Neural crest cell (in vitro differentiated cells): ENCODE data around the gene OSER1. TPM values are rescaled to one million over a fixed set of nuclear protein-coding genes. Genes with fewer than 3 reads are reported as not detected.

Source experiments
- DNase-seq: peaks from one replicate; pipeline ENCODE4 v3.0.0; 2021; ENCODE audit warnings: low read depth, mixed read lengths, low spot score
- H3K27ac Mint-ChIP-seq: one replicate; pipeline ENCODE4 v1.8.0; 2021; ENCODE audit warnings: mild to moderate bottlenecking, mixed read lengths; ENCODE audit not compliant: unreplicated experiment
- H3K27me3 Mint-ChIP-seq: 2 replicates; pipeline ENCODE4 v1.8.0; 2021; ENCODE audit warnings: low read depth, mild to moderate bottlenecking, mixed read lengths
- H3K36me3 Mint-ChIP-seq: 2 replicates; pipeline ENCODE4 v1.8.0; 2021; ENCODE audit warnings: low read depth, mild to moderate bottlenecking, mixed read lengths
- H3K4me1 Mint-ChIP-seq: 2 replicates; pipeline ENCODE4 v1.8.0; 2021; ENCODE audit warnings: mixed read lengths
- H3K4me3 Mint-ChIP-seq: one replicate; pipeline ENCODE4 v1.8.0; 2021; ENCODE audit warnings: mild to moderate bottlenecking, mixed read lengths
- H3K9me3 Mint-ChIP-seq: 2 replicates; pipeline ENCODE4 v1.8.0; 2021; ENCODE audit warnings: mixed read lengths
- CTCF ChIP-seq: fragments of 200-600 bp; sonication (generic); conservative IDR thresholded peaks from 2 replicates; pipeline ENCODE4 v1.5.0; 2021; ENCODE audit warnings: antibody characterized with exemption, mild to moderate bottlenecking
- total RNA-seq: library from RNA; stranded (reverse); gene quantifications from 2 replicates; pipeline ENCODE4 v1.2.1, GENCODE V29; 2021

Gene OSER1
- total RNA-seq, 1 donor from 2014 or later = 26.6 TPM

- no peaks in the 10 kb centered on the region for H3K36me3 Mint-ChIP-seq
- no peak for TF ChIP-seq CTCF
- H3K27me3 Mint-ChIP-seq = peaks cover 9% of the 10 kb centered on the region
- DNase-seq = no peak
- no peak overlapping the region for H3K4me3 Mint-ChIP-seq
- no peaks in the 10 kb centered on the region for H3K4me1 Mint-ChIP-seq
- no peak overlapping the region for H3K27ac Mint-ChIP-seq
- no peaks in the 10 kb centered on the region for H3K9me3 Mint-ChIP-seq
Observed at GRCh38 chr20:44173116-44173515, 37.5 kb downstream of the OSER1 start.

GRCh38 chr20:44172572-44172950, 38.0 kb downstream of the OSER1 start:
- no peaks in the 10 kb centered on the region for H3K36me3 Mint-ChIP-seq
- H3K27me3 Mint-ChIP-seq = peaks cover 9% of the 10 kb centered on the region
- no peak for DNase-seq
- H3K4me1 Mint-ChIP-seq = no peaks in the 10 kb centered on the region
- TF ChIP-seq CTCF = no peak
- no peak overlapping the region for H3K27ac Mint-ChIP-seq
- no peaks in the 10 kb centered on the region for H3K9me3 Mint-ChIP-seq
- H3K4me3 Mint-ChIP-seq = no peak overlapping the region

- H3K4me1 Mint-ChIP-seq = peaks cover 2% of the 10 kb centered on the region
- TF ChIP-seq CTCF = no peak
- no peak for DNase-seq
- H3K27ac Mint-ChIP-seq = no peak overlapping the region
- H3K36me3 Mint-ChIP-seq = no peaks in the 10 kb centered on the region
- peaks cover 10% of the 10 kb centered on the region for H3K27me3 Mint-ChIP-seq
- no peak overlapping the region for H3K4me3 Mint-ChIP-seq
- H3K9me3 Mint-ChIP-seq = no peaks in the 10 kb centered on the region
Observed at GRCh38 chr20:44171775-44172571, 38.6 kb downstream of the OSER1 start.

- no peak for TF ChIP-seq CTCF
Observed at GRCh38 chr20:44170816-44171410, 39.7 kb downstream of the OSER1 start.

GRCh38 chr20:44167736-44168135, 42.8 kb downstream of the OSER1 start:
- Mint-ChIP-seq H3K27me3 (peaks cover 18% of the 10 kb centered on the region), H3K36me3 (no peaks in the 10 kb centered on the region), H3K4me3 (no peak overlapping the region), H3K9me3 (no peaks in the 10 kb centered on the region), H3K4me1 (peaks cover 13% of the 10 kb centered on the region), H3K27ac (no peak overlapping the region)
- no peak for TF ChIP-seq CTCF
- no peak for DNase-seq

More at GRCh38 chr20:44170816-44171410, 39.7 kb downstream of the OSER1 start:
- peaks cover 11% of the 10 kb centered on the region for H3K27me3 Mint-ChIP-seq
- peaks cover 9% of the 10 kb centered on the region for H3K4me1 Mint-ChIP-seq
- H3K4me3 Mint-ChIP-seq = no peak overlapping the region
- no peaks in the 10 kb centered on the region for H3K36me3 Mint-ChIP-seq
- no peak for DNase-seq
- no peaks in the 10 kb centered on the region for H3K9me3 Mint-ChIP-seq
- H3K27ac Mint-ChIP-seq = peak overlapping the region; percentile 13
